ENCODE results near the gene GTF2A2. TPM values are rescaled to one million over a fixed set of nuclear protein-coding genes. Genes with fewer than 3 reads are reported as not detected.

Gene GTF2A2
- polyA plus RNA-seq, 3 donors, result 126 to 166 (median 133) TPM

DNA sequence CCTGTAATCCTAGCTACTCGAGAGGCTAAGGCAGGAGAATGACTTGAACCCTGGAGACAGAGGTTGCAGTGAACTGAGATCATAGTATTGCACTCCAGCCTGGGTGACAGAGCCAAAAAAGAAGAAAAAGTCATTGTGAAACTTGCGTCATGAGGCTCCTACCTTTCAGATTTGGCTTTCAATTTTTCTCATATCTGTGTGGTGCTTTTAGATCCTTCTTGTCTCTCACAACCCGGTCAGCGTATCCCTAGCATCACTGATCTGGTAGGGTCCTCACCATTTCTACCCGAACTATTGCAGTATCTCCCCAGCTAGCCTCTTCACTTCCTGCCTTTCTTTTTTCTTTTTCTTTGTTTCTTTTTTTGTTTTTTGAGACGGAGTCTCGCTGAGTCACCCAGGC is 67.3 kb downstream of the GTF2A2 start:
- Mint-ChIP-seq H3K36me3 (no peaks in the 10 kb centered on the region), H3K4me1 (peaks cover 6% of the 10 kb centered on the region), H3K4me3 (peak overlapping the region in 1 of 2 donors; percentile 35), H3K9me3 (peaks cover 0 to 2% (median 0%) of the 10 kb centered on the region in 7 donors), H3K27me3 (ENCODE audit: low read depth in 3 of 3) (peaks cover 19 to 34% (median 34%) of the 10 kb centered on the region in 3 donors), H3K27ac (no peak overlapping the region)
- Histone ChIP-seq H3K9ac (ENCODE audit: insufficient read depth, low read length, poor library complexity, severe bottlenecking) (no peak overlapping the region), H3K4me1 (ENCODE audit: control insufficient read depth in 1 of 2, insufficient read depth in 2 of 2, low read length in 2 of 2) (no peaks in the 10 kb centered on the region), H4K20me1 (ENCODE audit: insufficient read depth, low read length) (no peaks in the 10 kb centered on the region), H3K27ac (ENCODE audit: low read depth in 1 of 2, low read length in 2 of 2) (no peak overlapping the region), H3K36me3 (replicated peaks in 1 of 2; ENCODE audit: control insufficient read depth in 1 of 2, insufficient read depth in 2 of 2, low read length in 2 of 2) (no peaks in the 10 kb centered on the region), H3K9me3 (replicated peaks in 1 of 2; ENCODE audit: control insufficient read depth in 1 of 2, insufficient read depth in 1 of 2, low read length in 2 of 2) (no peaks in the 10 kb centered on the region), H2AFZ (ENCODE audit: insufficient read depth, low read depth, low read length, poor library complexity, severe bottlenecking) (no peak overlapping the region), H3K79me2 (ENCODE audit: insufficient read depth, low read length) (no peaks in the 10 kb centered on the region), H3K4me3 (replicated peaks in 1 of 3; ENCODE audit: low read depth in 2 of 3, low read length in 3 of 3) (no peak overlapping the region), H3K27me3 (ENCODE audit: control insufficient read depth in 2 of 2, insufficient read depth in 2 of 2, low read length in 2 of 2) (peaks cover 4 to 8% of the 10 kb centered on the region in 2 donors), H3K4me2 (replicated peaks; ENCODE audit: extremely low read depth, low read length, poor library complexity, severe bottlenecking) (no peak overlapping the region)
- intact Hi-C loops (cut with micrococcal nuclease), result no loop called here
- WGBS (ENCODE audit: insufficient coverage), result 83% methylated on average over 4 of the region's 7 CpGs
- no peak for DNase-seq
- TF ChIP-seq, protein P1, sequence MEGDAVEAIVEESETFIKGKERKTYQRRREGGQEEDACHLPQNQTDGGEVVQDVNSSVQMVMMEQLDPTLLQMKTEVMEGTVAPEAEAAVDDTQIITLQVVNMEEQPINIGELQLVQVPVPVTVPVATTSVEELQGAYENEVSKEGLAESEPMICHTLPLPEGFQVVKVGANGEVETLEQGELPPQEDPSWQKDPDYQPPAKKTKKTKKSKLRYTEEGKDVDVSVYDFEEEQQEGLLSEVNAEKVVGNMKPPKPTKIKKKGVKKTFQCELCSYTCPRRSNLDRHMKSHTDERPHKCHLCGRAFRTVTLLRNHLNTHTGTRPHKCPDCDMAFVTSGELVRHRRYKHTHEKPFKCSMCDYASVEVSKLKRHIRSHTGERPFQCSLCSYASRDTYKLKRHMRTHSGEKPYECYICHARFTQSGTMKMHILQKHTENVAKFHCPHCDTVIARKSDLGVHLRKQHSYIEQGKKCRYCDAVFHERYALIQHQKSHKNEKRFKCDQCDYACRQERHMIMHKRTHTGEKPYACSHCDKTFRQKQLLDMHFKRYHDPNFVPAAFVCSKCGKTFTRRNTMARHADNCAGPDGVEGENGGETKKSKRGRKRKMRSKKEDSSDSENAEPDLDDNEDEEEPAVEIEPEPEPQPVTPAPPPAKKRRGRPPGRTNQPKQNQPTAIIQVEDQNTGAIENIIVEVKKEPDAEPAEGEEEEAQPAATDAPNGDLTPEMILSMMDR (IDR thresholded peaks at IDR 0.05), result no peak

Other genes starting within 250 kb of the GTF2A2 start
- under 1 TPM in 2 of 3 donors, not detected in 1; 0.40 to 0.66 TPM for gene FAM81A, start 219.3 kb downstream of the GTF2A2 start, polyA plus RNA-seq
- not detected for gene GCNT3, start 45.7 kb downstream of the GTF2A2 start, polyA plus RNA-seq
- 100 to 1,000 TPM in 2 of 3 donors, 10 to 100 TPM in 1; 83.4 to 189 (median 136) TPM for gene BNIP2, start 31.8 kb upstream of the GTF2A2 start, polyA plus RNA-seq